IPS-NIHi7 (cell line): ENCODE results near the gene SARDH.
A peak's percentile ranks its signal among the peaks of the same experiment; 100 is the strongest.
"Not testable (repeated sequence)": the region's sequence is repeated elsewhere in the genome, so short reads cannot be mapped to it uniquely, and the experiment has no call there.

Source experiments
- DNase-seq: peaks from one replicate; pipeline ENCODE4 v3.0.0; 2012; ENCODE audit warnings: mixed read lengths; ENCODE audit errors: extremely low spot score

The SARDH gene

GRCh38 chr9:133777068-133777791, 39.1 kb upstream of the SARDH start:
- DNase-seq = no peak

GRCh38 chr9:133775951-133776905, 38.1 kb upstream of the SARDH start:
- no peak for DNase-seq

GRCh38 chr9:133775291-133775690, 37.1 kb upstream of the SARDH start:
- DNase-seq = no peak

- DNase-seq = no peak
These were observed 36.6 kb upstream of the SARDH start for GRCh38 chr9:133774799-133775198.

GRCh38 chr9:133773889-133774655, 35.9 kb upstream of the SARDH start:
- DNase-seq = no peak

- DNase-seq = no peak
These were observed 34.4 kb upstream of the SARDH start for GRCh38 chr9:133772581-133772980.

GRCh38 chr9:133771486-133772482, 33.6 kb upstream of the SARDH start:
- no peak for DNase-seq

GRCh38 chr9:133770076-133770777, 32.1 kb upstream of the SARDH start:
- DNase-seq = no peak

GRCh38 chr9:133769511-133770075, 31.4 kb upstream of the SARDH start:
- no peak for DNase-seq

GRCh38 chr9:133768859-133769510, 30.8 kb upstream of the SARDH start:
- peak; percentile 79 for DNase-seq

- no peak for DNase-seq
These were observed 30.3 kb upstream of the SARDH start for GRCh38 chr9:133768371-133768858.

- DNase-seq = no peak
These were observed 29.5 kb upstream of the SARDH start for GRCh38 chr9:133767625-133768024.

GRCh38 chr9:133767008-133767407, 28.9 kb upstream of the SARDH start:
- DNase-seq = no peak

- DNase-seq = not testable (repeated sequence)
These were observed 28.1 kb upstream of the SARDH start for GRCh38 chr9:133766234-133766633.

- no peak for DNase-seq
These were observed 25.4 kb upstream of the SARDH start for GRCh38 chr9:133763272-133764183.

- no peak for DNase-seq
These were observed 24.5 kb upstream of the SARDH start for GRCh38 chr9:133762488-133763271.

GRCh38 chr9:133761641-133762248, 23.6 kb upstream of the SARDH start:
- no peak for DNase-seq
